SK-N-SH treated with all-trans-retinoic acid at 6 μM for 48 hours (cell line): ENCODE data around the gene BOD1.

ENCODE experiments used
- ATAC-seq: fragments of 200-7000 bp; cut with Tn5 transposase; 3 replicates; pipeline ENCODE4 v1.9.1; 2020; ENCODE audit warnings: mild to moderate bottlenecking, moderate library complexity
- ARNTL ChIP-seq: fragments of 450-650 bp; formaldehyde crosslinking; IDR thresholded peaks from 2 replicates; pipeline ENCODE4 v1.5.0; 2020; ENCODE audit warnings: low read depth, mild to moderate bottlenecking, moderate library complexity, borderline replicate concordance
- BACH2 ChIP-seq: fragments of 250-450 bp; sonication (Bioruptor Pico); IDR thresholded peaks from 2 replicates; pipeline ENCODE4 v1.9.0; 2021; ENCODE audit warnings: mild to moderate bottlenecking, borderline replicate concordance
- CREB5 ChIP-seq: fragments of 250-450 bp; sonication (Bioruptor Pico); IDR thresholded peaks from 2 replicates; pipeline ENCODE4 v1.5.1; 2020; ENCODE audit warnings: low read depth, mild to moderate bottlenecking, moderate library complexity
- CSRNP3 ChIP-seq: fragments of 250-450 bp; sonication (Bioruptor Pico); IDR thresholded peaks from 2 replicates; pipeline ENCODE4 v1.5.1; 2021; ENCODE audit warnings: mild to moderate bottlenecking, moderate library complexity
- ESRRG ChIP-seq: fragments of 250-450 bp; sonication (Bioruptor Pico); IDR thresholded peaks from 2 replicates; pipeline ENCODE4 v1.6.1; 2021; ENCODE audit warnings: mild to moderate bottlenecking
- GLIS3 ChIP-seq: fragments of 250-450 bp; sonication (Bioruptor Pico); IDR thresholded peaks from 2 replicates; pipeline ENCODE4 v1.5.0; 2020; ENCODE audit warnings: mild to moderate bottlenecking, moderate library complexity
- ISL1 ChIP-seq: fragments of 250-450 bp; sonication (Bioruptor Pico); IDR thresholded peaks from 2 replicates; pipeline ENCODE4 v2.1.2; 2022; ENCODE audit warnings: mild to moderate bottlenecking, moderate library complexity
- OSR1 ChIP-seq: fragments of 250-450 bp; sonication (Bioruptor Pico); IDR thresholded peaks from 2 replicates; pipeline ENCODE4 v1.8.0; 2022; ENCODE audit warnings: moderate library complexity, mild to moderate bottlenecking, inconsistent platforms
- PATZ1 ChIP-seq: fragments of 250-450 bp; sonication (Bioruptor Pico); IDR thresholded peaks from 2 replicates; pipeline ENCODE4 v1.8.0; 2020; ENCODE audit warnings: mild to moderate bottlenecking, moderate library complexity, borderline replicate concordance
- POU6F1 ChIP-seq: fragments of 250-450 bp; sonication (Bioruptor Pico); IDR thresholded peaks from 2 replicates; pipeline ENCODE4 v1.8.0; 2021; ENCODE audit warnings: low read depth, mild to moderate bottlenecking, moderate library complexity, borderline replicate concordance
- PPARA ChIP-seq: fragments of 250-450 bp; sonication (Bioruptor Pico); IDR thresholded peaks from 2 replicates; pipeline ENCODE4 v1.5.0; 2020; ENCODE audit warnings: mild to moderate bottlenecking, borderline replicate concordance
- SNAI2 ChIP-seq: fragments of 250-450 bp; sonication (Bioruptor Pico); IDR thresholded peaks from 2 replicates; pipeline ENCODE4 v1.5.0; 2020; ENCODE audit warnings: mild to moderate bottlenecking, moderate library complexity
- TCF4 ChIP-seq: fragments of 250-450 bp; sonication (Bioruptor Pico); IDR thresholded peaks from 2 replicates; pipeline ENCODE4 v1.8.0; 2021; ENCODE audit warnings: mild to moderate bottlenecking, moderate library complexity, borderline replicate concordance
- TOX ChIP-seq: fragments of 250-450 bp; sonication (Bioruptor Pico); IDR thresholded peaks from 2 replicates; pipeline ENCODE4 v1.8.0; 2021; ENCODE audit warnings: mild to moderate bottlenecking, moderate library complexity, borderline replicate concordance
- TSHZ2 ChIP-seq: fragments of 250-450 bp; sonication (Bioruptor Pico); IDR thresholded peaks from 2 replicates; pipeline ENCODE4 v1.5.0; 2020; ENCODE audit warnings: mild to moderate bottlenecking, moderate library complexity
- ZC3H10 ChIP-seq: fragments of 250-450 bp; sonication (Bioruptor Pico); IDR thresholded peaks from 2 replicates; pipeline ENCODE4 v1.5.1; 2021; ENCODE audit warnings: mild to moderate bottlenecking, moderate library complexity
- ZFP30 ChIP-seq: fragments of 450-650 bp; formaldehyde crosslinking; IDR thresholded peaks from 2 replicates; pipeline ENCODE4 v1.5.0; 2022; ENCODE audit warnings: mild to moderate bottlenecking, moderate library complexity
- ZNF565 ChIP-seq: fragments of 450-650 bp; formaldehyde crosslinking; conservative IDR thresholded peaks from 2 replicates; pipeline ENCODE4 v1.5.0; 2020; ENCODE audit warnings: low read depth, mild to moderate bottlenecking, moderate library complexity
- ZNF70 ChIP-seq: fragments of 450-650 bp; formaldehyde crosslinking; IDR thresholded peaks from 2 replicates; pipeline ENCODE4 v1.5.0; 2020; ENCODE audit warnings: mild to moderate bottlenecking, moderate library complexity
- ZNF8 ChIP-seq: fragments of 450-650 bp; formaldehyde crosslinking; IDR thresholded peaks from 2 replicates; pipeline ENCODE4 v1.5.0; 2020; ENCODE audit warnings: mild to moderate bottlenecking, moderate library complexity

The BOD1 gene

GRCh38 chr5:173612948-173613347, 3.5 kb downstream of the BOD1 start:
- no peak for ATAC-seq
- TF ChIP-seq ZNF70 (CRISPR knock-in tag) = no peak
- TF ChIP-seq TSHZ2 (CRISPR knock-in tag) = no peak
- no peak for TF ChIP-seq ZNF565 (CRISPR knock-in tag)
- TF ChIP-seq SNAI2 = no peak
- no peak for TF ChIP-seq ZNF8
- TF ChIP-seq ZFP30 = no peak
- TF ChIP-seq TCF4 (CRISPR knock-in tag) = no peak
- no peak for TF ChIP-seq TOX
- TF ChIP-seq ISL1 (CRISPR knock-in tag) = no peak
- TF ChIP-seq BACH2 (CRISPR knock-in tag) = no peak

- TF ChIP-seq CREB5 (CRISPR knock-in tag) (no peak), TOX (no peak), PPARA (CRISPR knock-in tag) (no peak), PATZ1 (CRISPR knock-in tag) (no peak), ZNF8 (no peak), GLIS3 (CRISPR knock-in tag) (no peak), OSR1 (CRISPR knock-in tag) (no peak), TCF4 (CRISPR knock-in tag) (no peak), BACH2 (CRISPR knock-in tag) (no peak), ZNF70 (CRISPR knock-in tag) (no peak), CSRNP3 (CRISPR knock-in tag) (no peak), POU6F1 (CRISPR knock-in tag) (no peak), ISL1 (CRISPR knock-in tag) (no peak), SNAI2 (no peak)
- TF ChIP-seq, all 23 proteins: peak for 0
- no peak for ATAC-seq
Measured at GRCh38 chr5:173611706-173612105, 4.7 kb downstream of the BOD1 start.

GRCh38 chr5:173604141-173604540, 12.3 kb downstream of the BOD1 start:
- TF ChIP-seq ZFP30 = no peak
- TF ChIP-seq ESRRG (CRISPR knock-in tag) = no peak
- TF ChIP-seq PPARA (CRISPR knock-in tag) = no peak
- ATAC-seq = no peak

GRCh38 chr5:173602423-173602822, 14.0 kb downstream of the BOD1 start:
- TF ChIP-seq ZC3H10 (no peak), ZFP30 (no peak), ZNF565 (CRISPR knock-in tag) (no peak), GLIS3 (CRISPR knock-in tag) (no peak), TOX (no peak), ARNTL (CRISPR knock-in tag) (no peak), CREB5 (CRISPR knock-in tag) (no peak), PPARA (CRISPR knock-in tag) (no peak), OSR1 (CRISPR knock-in tag) (no peak), ESRRG (CRISPR knock-in tag) (no peak), ISL1 (CRISPR knock-in tag) (no peak)
- no peak for ATAC-seq
